IMR-90 (cell line): ENCODE data around the gene ABCC10.

ENCODE experiments used
- BHLHE40 ChIP-seq: fragments of 150-350 bp; IDR thresholded peaks from 2 replicates; pipeline ENCODE4 v1.6.1; 2016; ENCODE audit warnings: mild to moderate bottlenecking, low read depth, low read length
- CEBPB ChIP-seq: IDR thresholded peaks from 2 replicates; pipeline ENCODE4 v1.6.1; 2012; ENCODE audit warnings: low read depth, low read length, improper control_type of control experiment
- CHD1 ChIP-seq: IDR thresholded peaks from 2 replicates; pipeline ENCODE4 v1.6.1; 2012; ENCODE audit warnings: low read depth, low read length, improper control_type of control experiment
- CTCF ChIP-seq: conservative IDR thresholded peaks from 2 replicates; pipeline ENCODE4 v1.5.1; 2012; ENCODE audit warnings: mild to moderate bottlenecking, low read depth, low read length, improper control_type of control experiment
- ELK1 ChIP-seq: fragments of 150-350 bp; IDR thresholded peaks from 2 replicates; pipeline ENCODE4 v1.6.1; 2016; ENCODE audit warnings: low read depth, mild to moderate bottlenecking, low read length, moderate library complexity, borderline replicate concordance
- FOS ChIP-seq: fragments of 150-350 bp; IDR thresholded peaks from 2 replicates; pipeline ENCODE4 v1.6.1; 2016; ENCODE audit warnings: low read depth, low read length
- MAZ ChIP-seq: IDR thresholded peaks from 2 replicates; pipeline ENCODE4 v1.6.1; 2012; ENCODE audit warnings: low read depth, mild to moderate bottlenecking, low read length, improper control_type of control experiment, moderate library complexity, borderline replicate concordance
- MXI1 ChIP-seq: IDR thresholded peaks from 2 replicates; pipeline ENCODE4 v1.6.1; 2012; ENCODE audit warnings: low read depth, mild to moderate bottlenecking, low read length, moderate library complexity, borderline replicate concordance
- POLR2A ChIP-seq: IDR thresholded peaks from 2 replicates; pipeline ENCODE4 v1.6.1; 2012; ENCODE audit warnings: mild to moderate bottlenecking, low read depth, low read length
- RAD21 ChIP-seq: IDR thresholded peaks from 2 replicates; pipeline ENCODE4 v1.6.1; 2012; ENCODE audit warnings: low read length, improper control_type of control experiment
- RCOR1 ChIP-seq: IDR thresholded peaks from 2 replicates; pipeline ENCODE4 v1.6.1; 2012; ENCODE audit warnings: mild to moderate bottlenecking, low read length, improper control_type of control experiment; ENCODE audit not compliant: insufficient replicate concordance
- RFX5 ChIP-seq: IDR thresholded peaks from 2 replicates; pipeline ENCODE4 v1.8.0; 2012; ENCODE audit warnings: low read depth, mild to moderate bottlenecking, low read length, moderate library complexity
- SMC3 ChIP-seq: fragments of 150-350 bp; IDR thresholded peaks from 2 replicates; pipeline ENCODE4 v1.6.1; 2016; ENCODE audit warnings: low read depth, mild to moderate bottlenecking, antibody characterized with exemption, low read length, moderate library complexity
- USF2 ChIP-seq: fragments of 150-350 bp; IDR thresholded peaks from 2 replicates; pipeline ENCODE4 v1.6.1; 2017; ENCODE audit warnings: mild to moderate bottlenecking, antibody characterized with exemption, low read length, low read depth

- no peak for TF ChIP-seq RCOR1
- TF ChIP-seq CTCF, result no peak
- no peak for TF ChIP-seq FOS
- TF ChIP-seq USF2, result no peak
- TF ChIP-seq POLR2A, result no peak
- TF ChIP-seq SMC3, result no peak
- TF ChIP-seq BHLHE40, result no peak
- TF ChIP-seq RAD21, result no peak
- TF ChIP-seq CHD1, result no peak
- no peak for TF ChIP-seq CEBPB
- TF ChIP-seq MXI1, result no peak
- TF ChIP-seq RFX5, result no peak
- TF ChIP-seq ELK1, result no peak
- TF ChIP-seq MAZ, result no peak
Observed at GRCh38 chr6:43497129-43497396, 69.7 kb downstream of the ABCC10 start.
